Brain microvascular endothelial cell (primary cell): ENCODE data around the gene RAB11A.

ENCODE experiments used
- DNase-seq: peaks from one replicate; pipeline ENCODE4 v3.0.0-alpha.2; 2020
- H3K27ac ChIP-seq: fragments of 250-450 bp; sonication (Bioruptor Pico); 2 replicates; pipeline ENCODE4 v1.5.1; 2020; ENCODE audit warnings: mild to moderate bottlenecking, moderate library complexity
- H3K27me3 ChIP-seq: fragments of 250-450 bp; sonication (Bioruptor Pico); replicated peaks from 2 replicates; pipeline ENCODE4 v1.5.1; 2020; ENCODE audit warnings: mild to moderate bottlenecking
- H3K36me3 ChIP-seq: fragments of 250-450 bp; sonication (Bioruptor Pico); replicated peaks from 2 replicates; pipeline ENCODE4 v1.5.1; 2020; ENCODE audit warnings: mild to moderate bottlenecking
- H3K4me3 ChIP-seq: 2 replicates; pipeline ENCODE4 v1.5.1; 2011; ENCODE audit warnings: low read depth, mild to moderate bottlenecking, control low read depth, low read length, moderate library complexity
- in situ Hi-C: cut with HindIII; loops from 2 replicates; pipeline ENCODE4 v1.10.0; 2017; ENCODE audit warnings: low sequenced_read_pairs, low pct_ligation_motif_present
- TF ChIP-seq, protein P1 (sequence below): IDR thresholded peaks from 2 replicates; pipeline ENCODE4 v1.5.1; 2011; ENCODE audit warnings: low read depth, mild to moderate bottlenecking, moderate library complexity, low read length, control low read depth, inconsistent platforms; ENCODE audit errors: missing control alignments

Gene RAB11A

DNA sequence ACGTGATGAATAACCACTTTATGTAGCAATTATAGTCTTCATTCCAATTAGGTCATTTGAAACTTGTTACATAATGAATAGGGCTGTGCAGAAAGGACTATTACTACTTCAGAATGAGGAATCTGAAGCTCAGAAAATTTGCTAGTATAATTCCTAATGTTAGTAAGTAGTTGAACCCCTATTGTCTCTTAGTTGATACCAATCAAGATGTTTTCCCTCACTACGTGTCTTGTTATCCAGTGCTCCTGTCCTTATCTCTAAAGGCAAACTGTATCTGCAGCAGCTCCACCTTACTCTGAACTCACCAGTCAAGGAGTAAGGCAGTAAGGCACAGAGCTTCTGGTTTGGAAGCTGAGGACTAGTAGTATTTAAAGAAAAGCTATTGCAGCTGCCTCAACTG is 32.0 kb downstream of the RAB11A start:
- H3K36me3 ChIP-seq, result peaks cover 42% of the 10 kb centered on the region
- H3K4me3 ChIP-seq, result no peak overlapping the region
- TF ChIP-seq, protein P1, sequence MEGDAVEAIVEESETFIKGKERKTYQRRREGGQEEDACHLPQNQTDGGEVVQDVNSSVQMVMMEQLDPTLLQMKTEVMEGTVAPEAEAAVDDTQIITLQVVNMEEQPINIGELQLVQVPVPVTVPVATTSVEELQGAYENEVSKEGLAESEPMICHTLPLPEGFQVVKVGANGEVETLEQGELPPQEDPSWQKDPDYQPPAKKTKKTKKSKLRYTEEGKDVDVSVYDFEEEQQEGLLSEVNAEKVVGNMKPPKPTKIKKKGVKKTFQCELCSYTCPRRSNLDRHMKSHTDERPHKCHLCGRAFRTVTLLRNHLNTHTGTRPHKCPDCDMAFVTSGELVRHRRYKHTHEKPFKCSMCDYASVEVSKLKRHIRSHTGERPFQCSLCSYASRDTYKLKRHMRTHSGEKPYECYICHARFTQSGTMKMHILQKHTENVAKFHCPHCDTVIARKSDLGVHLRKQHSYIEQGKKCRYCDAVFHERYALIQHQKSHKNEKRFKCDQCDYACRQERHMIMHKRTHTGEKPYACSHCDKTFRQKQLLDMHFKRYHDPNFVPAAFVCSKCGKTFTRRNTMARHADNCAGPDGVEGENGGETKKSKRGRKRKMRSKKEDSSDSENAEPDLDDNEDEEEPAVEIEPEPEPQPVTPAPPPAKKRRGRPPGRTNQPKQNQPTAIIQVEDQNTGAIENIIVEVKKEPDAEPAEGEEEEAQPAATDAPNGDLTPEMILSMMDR, result no peak
- H3K27ac ChIP-seq, result no peak overlapping the region
- no peaks in the 10 kb centered on the region for H3K27me3 ChIP-seq
- in situ Hi-C loops, result no loop called here
- no peak for DNase-seq

DNA sequence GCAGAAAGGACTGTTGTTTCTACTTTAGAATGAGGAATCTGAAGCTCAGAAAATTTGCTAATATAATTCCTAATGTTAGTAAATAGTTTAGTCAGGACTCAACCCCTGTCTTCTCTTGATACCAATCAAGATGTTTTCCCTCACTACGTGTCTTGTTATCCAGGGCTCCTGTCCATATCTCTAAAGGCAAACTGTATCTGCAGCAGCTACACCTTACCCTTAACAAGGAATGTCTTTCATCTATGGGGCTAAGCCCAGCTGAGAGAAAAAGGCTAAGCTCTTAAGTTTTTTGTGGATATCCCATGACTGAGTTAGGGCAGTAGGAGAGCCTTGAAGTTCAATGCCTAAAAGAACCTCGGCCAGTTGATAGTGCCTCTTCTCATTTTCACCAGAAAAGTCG is 32.5 kb downstream of the RAB11A start:
- Histone ChIP-seq H3K4me3 (no peak overlapping the region), H3K27me3 (no peaks in the 10 kb centered on the region), H3K36me3 (peaks cover 43% of the 10 kb centered on the region), H3K27ac (no peak overlapping the region)
- DNase-seq, result no peak
- TF ChIP-seq, protein P1, result no peak
- in situ Hi-C loops, result no loop called here

DNA sequence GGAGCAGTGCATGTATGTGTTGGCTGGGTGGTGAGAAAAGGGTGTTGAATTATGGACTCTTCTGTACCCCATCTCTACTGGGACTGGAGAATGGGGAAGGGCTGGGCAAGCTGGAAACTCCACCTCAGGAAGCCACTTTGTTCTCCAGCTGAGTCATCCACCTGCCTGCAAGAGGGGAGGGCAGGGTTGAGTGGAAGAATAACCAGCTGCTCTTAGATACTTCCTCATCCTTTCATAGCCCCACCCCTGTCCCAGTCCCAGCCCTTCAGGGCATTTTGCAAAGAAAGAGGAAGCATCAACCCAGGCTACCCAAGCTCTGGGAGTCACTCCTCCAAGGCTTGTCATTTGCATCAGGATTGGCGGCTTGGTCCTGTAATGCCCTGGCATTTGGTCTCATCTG is 33.1 kb downstream of the RAB11A start:
- DNase-seq, result no peak
- no peaks in the 10 kb centered on the region for H3K27me3 ChIP-seq
- no peak overlapping the region for H3K27ac ChIP-seq
- no peak overlapping the region for H3K4me3 ChIP-seq
- TF ChIP-seq, protein P1, result no peak
- in situ Hi-C loops, result no loop called here
- H3K36me3 ChIP-seq, result peaks cover 39% of the 10 kb centered on the region

DNA sequence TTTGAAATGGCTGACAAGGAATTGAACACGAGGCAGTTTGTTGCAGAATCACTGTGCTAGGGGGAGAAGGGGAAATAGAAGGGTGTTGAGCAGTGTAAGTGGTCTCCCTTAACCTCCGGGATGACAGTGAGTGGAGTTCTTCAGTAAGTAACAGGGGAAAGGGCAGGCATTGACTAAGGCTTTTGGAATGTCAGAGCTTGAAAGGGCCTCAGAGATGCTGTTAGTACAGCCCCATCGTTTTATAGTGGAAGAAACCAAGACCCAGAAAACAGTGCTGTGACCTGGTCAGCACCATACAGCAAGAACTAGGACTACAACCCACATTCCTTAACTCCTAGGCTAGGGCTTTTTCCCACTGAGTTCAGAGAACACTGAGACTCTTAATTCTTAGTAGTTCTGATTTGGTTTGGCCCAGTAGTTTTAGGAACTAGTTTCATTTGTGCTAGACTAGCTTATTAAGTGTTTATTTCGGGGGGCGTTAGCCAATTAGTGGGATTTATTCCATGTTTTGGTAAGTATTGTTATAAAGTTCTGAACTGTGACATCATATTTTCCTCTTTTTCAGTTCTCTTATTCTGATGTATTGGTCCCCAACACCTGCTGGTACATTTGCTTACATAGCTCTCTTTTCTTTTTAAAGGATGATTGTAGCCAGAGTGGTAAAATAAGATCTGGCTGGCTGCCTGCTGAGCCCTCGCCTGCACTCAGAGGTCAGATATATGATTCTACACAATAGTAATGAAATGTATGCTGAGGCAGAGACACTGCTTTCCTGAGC is 34.2 kb downstream of the RAB11A start:
- TF ChIP-seq, protein P1, result no peak
- Histone ChIP-seq H3K27ac (peak overlapping the region; percentile 12), H3K36me3 (peaks cover 40% of the 10 kb centered on the region), H3K4me3 (no peak overlapping the region), H3K27me3 (no peaks in the 10 kb centered on the region)
- DNase-seq, result peak; percentile 67
- in situ Hi-C loops, result no loop called here

DNA sequence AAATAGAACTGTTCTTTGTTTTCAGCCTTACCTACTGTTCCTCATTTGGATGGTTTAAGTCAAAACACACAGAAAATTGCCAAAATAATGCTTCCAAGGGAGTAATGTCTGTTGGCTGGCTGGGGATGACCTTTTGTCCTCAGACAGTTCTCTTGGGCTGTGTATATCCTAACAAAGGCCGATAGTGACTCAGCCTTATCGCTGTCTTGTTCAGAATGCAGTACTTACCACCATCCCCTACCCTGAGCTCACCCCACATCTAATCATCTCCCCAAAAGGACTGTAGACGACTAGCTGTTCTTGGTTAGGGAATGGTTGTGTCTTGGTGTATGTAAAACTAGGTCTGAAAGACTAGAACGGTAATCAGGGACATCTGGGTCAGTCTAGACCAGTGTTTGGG is 35.0 kb downstream of the RAB11A start:
- peaks cover 34% of the 10 kb centered on the region for H3K36me3 ChIP-seq
- in situ Hi-C loops, result no loop called here

More for the DNA sequence above, 35.0 kb downstream of the RAB11A start:
- TF ChIP-seq, protein P1, result no peak
- peak overlapping the region; percentile 12 for H3K27ac ChIP-seq
- H3K4me3 ChIP-seq, result no peak overlapping the region
- DNase-seq, result peak; percentile 31
- no peaks in the 10 kb centered on the region for H3K27me3 ChIP-seq
